HK-2 (cell line): ENCODE measurements around the gene HSPA12B.
A peak's percentile ranks its signal among the peaks of the same experiment; 100 is the strongest.

Experiments used
- DNase-seq: peaks from one replicate; pipeline ENCODE4 v3.0.0-alpha.2; 2018; ENCODE audit not compliant: unreplicated experiment

Gene HSPA12B, protein sequence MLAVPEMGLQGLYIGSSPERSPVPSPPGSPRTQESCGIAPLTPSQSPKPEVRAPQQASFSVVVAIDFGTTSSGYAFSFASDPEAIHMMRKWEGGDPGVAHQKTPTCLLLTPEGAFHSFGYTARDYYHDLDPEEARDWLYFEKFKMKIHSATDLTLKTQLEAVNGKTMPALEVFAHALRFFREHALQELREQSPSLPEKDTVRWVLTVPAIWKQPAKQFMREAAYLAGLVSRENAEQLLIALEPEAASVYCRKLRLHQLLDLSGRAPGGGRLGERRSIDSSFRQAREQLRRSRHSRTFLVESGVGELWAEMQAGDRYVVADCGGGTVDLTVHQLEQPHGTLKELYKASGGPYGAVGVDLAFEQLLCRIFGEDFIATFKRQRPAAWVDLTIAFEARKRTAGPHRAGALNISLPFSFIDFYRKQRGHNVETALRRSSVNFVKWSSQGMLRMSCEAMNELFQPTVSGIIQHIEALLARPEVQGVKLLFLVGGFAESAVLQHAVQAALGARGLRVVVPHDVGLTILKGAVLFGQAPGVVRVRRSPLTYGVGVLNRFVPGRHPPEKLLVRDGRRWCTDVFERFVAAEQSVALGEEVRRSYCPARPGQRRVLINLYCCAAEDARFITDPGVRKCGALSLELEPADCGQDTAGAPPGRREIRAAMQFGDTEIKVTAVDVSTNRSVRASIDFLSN

GRCh38 chr20:3732327-3733118 is at the start of gene HSPA12B:
Gene HSPA12B, plus strand, starts transcription at chr20:3732685. Its CDS starts 5,990 bp downstream, at chr20:3738675.
- no peak for DNase-seq

DNA sequence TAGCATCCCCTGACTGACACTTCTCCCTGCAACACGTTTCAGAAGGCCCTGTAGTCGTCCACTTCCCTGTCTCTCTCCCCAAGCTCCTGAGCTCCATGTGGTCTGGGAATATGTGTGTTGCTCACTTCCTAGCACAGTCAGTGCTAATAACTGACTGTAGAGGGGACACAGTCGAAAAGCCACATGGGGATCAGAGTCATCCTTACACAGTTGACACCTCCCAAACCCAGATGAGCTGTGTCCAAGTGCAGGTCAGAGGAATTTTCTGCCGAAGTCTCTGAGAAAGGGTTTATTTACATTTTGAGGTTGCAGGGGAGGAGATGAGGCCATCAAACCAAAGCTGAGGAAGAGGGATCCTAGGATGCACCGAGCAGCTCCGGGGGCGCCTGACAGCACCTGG is 47.1 kb upstream of the HSPA12B start:
- DNase-seq, result no peak

DNA sequence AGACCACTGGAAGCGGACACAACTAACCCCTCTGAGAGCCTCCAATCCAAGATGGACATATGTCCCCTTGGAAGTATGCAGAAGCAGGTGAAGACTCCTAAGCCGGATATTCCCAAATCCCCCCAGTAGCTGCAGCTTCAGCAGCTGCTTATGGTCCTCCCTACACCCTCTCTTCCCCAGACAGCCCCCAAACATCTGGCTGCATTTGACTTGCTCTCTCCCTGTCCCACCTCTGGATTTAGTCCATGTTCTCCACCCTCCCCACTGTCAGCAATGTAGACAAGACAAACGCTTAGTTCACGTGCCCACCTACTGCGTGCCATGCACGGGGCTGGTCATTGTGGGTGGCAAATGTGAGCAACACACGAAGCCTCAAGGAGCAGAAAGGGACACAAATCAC is 46.1 kb upstream of the HSPA12B start:
- no peak for DNase-seq

DNA sequence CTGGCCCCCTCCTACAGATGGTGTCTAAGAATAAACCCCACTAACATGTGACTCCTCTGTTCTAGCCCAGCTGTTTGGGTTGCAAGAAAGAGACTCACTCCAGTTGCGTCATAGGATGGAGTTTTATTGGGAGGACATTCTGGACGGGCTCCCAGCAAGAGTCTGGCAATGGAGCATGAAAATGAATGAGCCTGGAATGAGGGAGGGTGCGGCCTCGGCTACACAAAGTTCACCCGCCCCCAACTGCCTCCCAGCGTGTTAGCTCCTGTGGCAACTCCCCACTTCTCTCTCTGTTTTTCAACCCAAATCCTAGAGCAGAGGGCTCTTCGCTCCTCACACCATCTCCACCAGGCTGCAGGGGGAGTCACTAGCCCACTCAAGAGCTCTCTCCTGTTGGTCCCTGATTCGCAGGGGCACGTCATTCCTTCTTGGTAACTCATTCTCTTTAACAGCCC is 45.6 kb upstream of the HSPA12B start:
- peak; percentile 38 for DNase-seq

- no peak for DNase-seq
These were observed 44.8 kb upstream of the HSPA12B start for GRCh38 chr20:3687655-3688054.

DNA sequence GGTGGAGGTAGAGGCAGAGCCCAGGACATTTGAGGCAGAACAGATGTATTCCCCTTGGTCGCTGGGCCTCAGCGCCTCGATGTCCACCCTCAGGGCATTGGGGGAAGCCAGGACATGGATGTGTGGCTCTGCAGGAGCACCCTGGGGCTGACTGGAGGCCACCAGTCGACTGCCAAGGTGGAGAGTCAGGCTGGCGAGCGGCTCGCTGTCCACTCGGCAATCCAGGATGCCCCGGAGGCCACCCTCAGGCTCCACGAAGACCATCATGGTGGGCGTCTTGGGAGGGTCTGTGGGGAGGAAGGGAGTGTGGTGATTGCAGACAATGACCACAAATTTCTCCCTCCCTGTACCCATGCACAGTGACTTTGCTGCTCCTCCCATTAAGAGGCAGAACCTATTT is 42.5 kb upstream of the HSPA12B start:
- no peak for DNase-seq

GRCh38 chr20:3690413-3690812 is 42.1 kb upstream of the HSPA12B start:
- no peak for DNase-seq

GRCh38 chr20:3691306-3691705 is 41.2 kb upstream of the HSPA12B start:
- DNase-seq, result no peak

DNA sequence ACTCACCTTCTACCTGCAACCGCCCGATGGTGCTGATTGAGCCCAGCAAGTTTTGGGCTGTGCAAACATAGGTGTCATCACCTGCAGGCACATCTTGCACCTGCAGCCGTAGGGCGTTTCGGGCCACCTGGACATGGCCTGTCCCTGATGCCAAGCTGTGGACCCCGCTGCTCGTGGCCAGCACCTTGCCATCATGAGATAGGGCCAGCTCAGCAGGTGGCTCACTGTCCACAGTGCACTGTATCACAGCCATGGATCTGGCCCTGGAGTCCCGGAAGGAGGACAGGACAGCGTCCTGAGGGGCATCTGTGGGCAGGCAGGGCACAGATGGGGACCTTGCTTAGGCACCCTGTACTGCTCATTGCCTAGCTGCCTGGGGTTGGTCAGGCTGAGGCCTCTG is 40.6 kb upstream of the HSPA12B start:
- DNase-seq, result no peak

- no peak for DNase-seq
These were observed 39.7 kb upstream of the HSPA12B start for GRCh38 chr20:3692706-3693294.

- no peak for DNase-seq
These were observed 39.1 kb upstream of the HSPA12B start for GRCh38 chr20:3693376-3693775.

- DNase-seq, result no peak
These were observed 37.6 kb upstream of the HSPA12B start for GRCh38 chr20:3694864-3695263.

DNA sequence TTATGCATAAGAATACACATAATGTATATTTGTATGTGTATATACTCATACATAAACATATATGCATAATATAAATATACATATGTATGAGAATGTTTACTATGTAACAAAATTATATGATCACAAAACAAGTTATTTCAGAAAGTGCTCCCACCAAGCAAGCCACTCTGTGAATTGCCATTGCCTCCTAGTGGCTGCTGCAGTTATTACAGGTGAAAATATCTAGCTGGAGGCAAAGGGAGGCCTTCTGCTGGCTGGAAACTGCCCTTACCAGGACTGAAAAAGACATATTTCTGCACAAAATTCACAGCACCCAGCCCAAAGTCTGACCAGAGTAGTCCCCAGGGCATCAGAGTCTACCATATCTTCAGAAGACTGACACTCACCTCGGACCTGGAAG is 36.3 kb upstream of the HSPA12B start:
- DNase-seq, result no peak

DNA sequence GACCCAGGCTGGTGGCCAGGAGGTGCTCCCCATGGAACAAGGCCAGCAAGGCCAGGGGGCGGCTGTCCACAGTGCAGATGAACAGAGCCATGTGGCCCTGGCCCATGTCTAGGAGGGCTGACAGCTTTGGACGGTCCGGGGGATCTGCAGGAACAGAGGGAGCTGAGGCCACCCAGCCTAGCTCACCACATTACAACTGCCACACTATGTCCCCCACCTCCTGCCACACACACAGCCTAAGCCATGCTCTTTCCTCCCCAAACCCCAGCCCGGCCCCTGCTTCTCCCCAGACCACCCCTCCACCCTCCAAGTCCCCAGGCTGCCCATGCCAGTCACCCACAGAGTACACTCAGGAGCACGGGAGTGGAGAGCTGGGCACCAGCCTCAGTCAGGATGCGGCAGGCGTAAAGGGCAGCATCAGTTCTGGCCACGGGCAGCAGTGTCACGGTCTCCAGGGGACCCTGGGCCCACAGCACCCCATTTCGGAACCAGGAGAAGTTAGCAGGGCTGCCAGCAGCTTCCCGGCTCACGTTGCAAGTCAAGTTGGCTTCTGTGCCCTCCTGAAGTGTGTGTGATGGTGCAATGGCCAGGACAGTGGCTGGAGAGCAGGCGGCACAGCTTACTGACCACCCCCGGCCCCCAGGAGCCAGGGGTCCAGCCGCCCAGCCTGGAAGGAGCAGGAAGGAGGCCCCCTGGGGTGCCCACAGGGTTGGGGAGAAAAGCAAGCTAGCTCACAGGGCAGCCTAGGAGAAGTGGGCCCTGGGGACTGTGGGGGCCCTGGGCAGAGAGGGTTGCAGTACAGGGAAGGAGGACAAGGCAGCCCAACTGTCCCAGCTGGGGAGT is 35.5 kb upstream of the HSPA12B start:
- DNase-seq, result no peak

- DNase-seq, result no peak
These were observed 34.7 kb upstream of the HSPA12B start for GRCh38 chr20:3697588-3698305.

GRCh38 chr20:3698591-3699001 is 33.9 kb upstream of the HSPA12B start:
- DNase-seq, result no peak

GRCh38 chr20:3699037-3699436 is 33.4 kb upstream of the HSPA12B start:
- DNase-seq, result no peak

GRCh38 chr20:3701061-3701998 is 31.2 kb upstream of the HSPA12B start:
- DNase-seq, result no peak
